ENCODE measurements around the gene NPC1L1. TPM values are rescaled to one million over a fixed set of nuclear protein-coding genes. Genes with fewer than 3 reads are reported as not detected.
"Not testable (repeated sequence)": the region's sequence is repeated elsewhere in the genome, so short reads cannot be mapped to it uniquely, and the experiment has no call there.

Gene NPC1L1
- total RNA-seq, 3 donors from 2014 or later (not counting 1 experiment from before 2014, with no cell fraction given): 0.10 to 0.16 TPM; not detected in 1

DNA sequence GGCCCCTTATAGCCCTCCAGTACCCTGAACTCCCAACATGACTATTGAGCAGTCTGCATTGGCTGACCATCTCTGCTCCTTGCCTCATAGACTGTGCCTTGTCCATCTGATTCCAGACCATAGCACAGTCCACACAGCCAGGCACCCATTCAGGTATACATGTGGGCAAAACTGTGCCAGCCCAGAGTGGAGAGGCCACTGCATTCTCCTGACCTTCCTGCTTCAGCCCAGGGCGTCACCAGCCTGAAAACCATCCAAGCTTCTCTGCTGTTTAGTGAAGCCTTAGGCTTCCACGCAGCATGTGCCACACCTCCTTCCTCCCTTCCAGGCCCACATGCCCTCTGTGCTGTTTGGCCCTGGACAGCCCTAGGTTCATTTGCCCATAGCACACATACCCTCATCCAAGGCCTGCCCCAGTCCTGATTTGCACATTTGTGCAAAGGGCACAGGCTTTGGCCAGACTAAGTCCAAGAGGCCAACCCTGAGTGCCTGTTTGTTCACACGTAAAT lies 22.1 kb upstream of the NPC1L1 start:
- TF ChIP-seq, protein P1, sequence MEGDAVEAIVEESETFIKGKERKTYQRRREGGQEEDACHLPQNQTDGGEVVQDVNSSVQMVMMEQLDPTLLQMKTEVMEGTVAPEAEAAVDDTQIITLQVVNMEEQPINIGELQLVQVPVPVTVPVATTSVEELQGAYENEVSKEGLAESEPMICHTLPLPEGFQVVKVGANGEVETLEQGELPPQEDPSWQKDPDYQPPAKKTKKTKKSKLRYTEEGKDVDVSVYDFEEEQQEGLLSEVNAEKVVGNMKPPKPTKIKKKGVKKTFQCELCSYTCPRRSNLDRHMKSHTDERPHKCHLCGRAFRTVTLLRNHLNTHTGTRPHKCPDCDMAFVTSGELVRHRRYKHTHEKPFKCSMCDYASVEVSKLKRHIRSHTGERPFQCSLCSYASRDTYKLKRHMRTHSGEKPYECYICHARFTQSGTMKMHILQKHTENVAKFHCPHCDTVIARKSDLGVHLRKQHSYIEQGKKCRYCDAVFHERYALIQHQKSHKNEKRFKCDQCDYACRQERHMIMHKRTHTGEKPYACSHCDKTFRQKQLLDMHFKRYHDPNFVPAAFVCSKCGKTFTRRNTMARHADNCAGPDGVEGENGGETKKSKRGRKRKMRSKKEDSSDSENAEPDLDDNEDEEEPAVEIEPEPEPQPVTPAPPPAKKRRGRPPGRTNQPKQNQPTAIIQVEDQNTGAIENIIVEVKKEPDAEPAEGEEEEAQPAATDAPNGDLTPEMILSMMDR (IDR thresholded peaks at IDR 0.05): no peak
- H3K36me3 ChIP-seq (ENCODE audit: control insufficient read depth, insufficient read depth, low read length): peaks cover 39% of the 10 kb centered on the region
- H3K4me1 ChIP-seq (ENCODE audit: control insufficient read depth, insufficient read depth, low read length): peaks cover 2% of the 10 kb centered on the region
- H3K4me3 ChIP-seq (ENCODE audit: low read length): no peak overlapping the region
- Mint-ChIP-seq H3K4me1 (peaks cover 13% of the 10 kb centered on the region in 2 donors), H3K27ac (no peak overlapping the region), H3K27me3 (ENCODE audit: low read depth in 2 of 2) (no peaks in the 10 kb centered on the region), H3K9me3 (no peaks in the 10 kb centered on the region), H3K4me3 (no peak overlapping the region), H3K36me3 (no peaks in the 10 kb centered on the region)
- no peak overlapping the region for H3K27ac ChIP-seq (ENCODE audit: low read length)
- H3K27me3 ChIP-seq (ENCODE audit: control insufficient read depth, insufficient read depth, low read length): no peaks in the 10 kb centered on the region
- ATAC-seq: no peak
- H3K9me3 ChIP-seq (ENCODE audit: control insufficient read depth, insufficient read depth, low read length): no peaks in the 10 kb centered on the region
- WGBS (ENCODE audit: insufficient coverage): 92% methylated on average over 3 of the region's 3 CpGs
- no peak for DNase-seq
- intact Hi-C loops (cut with micrococcal nuclease): no loop called here

- H3K27me3 Mint-ChIP-seq (ENCODE audit: low read depth in 2 of 2); H3K9me3 ChIP-seq (ENCODE audit: control insufficient read depth, insufficient read depth, low read length); H3K27ac Mint-ChIP-seq; H3K4me1 ChIP-seq (ENCODE audit: control insufficient read depth, insufficient read depth, low read length); intact Hi-C loops (cut with micrococcal nuclease); ATAC-seq; H3K9me3 Mint-ChIP-seq; H3K36me3 Mint-ChIP-seq; H3K4me3 ChIP-seq (ENCODE audit: low read length); H3K4me3 Mint-ChIP-seq; H3K27me3 ChIP-seq (ENCODE audit: control insufficient read depth, insufficient read depth, low read length); H3K27ac ChIP-seq (ENCODE audit: low read length); DNase-seq: not testable (repeated sequence)
- peaks cover 12 to 13% of the 10 kb centered on the region in 2 donors for H3K4me1 Mint-ChIP-seq
- H3K36me3 ChIP-seq (ENCODE audit: control insufficient read depth, insufficient read depth, low read length): peaks cover 33% of the 10 kb centered on the region
- 95% methylated on average over 6 of the region's 8 CpGs for WGBS (ENCODE audit: insufficient coverage)
Measured at GRCh38 chr7:44562622-44562962, 21.5 kb upstream of the NPC1L1 start.

- Mint-ChIP-seq H3K27ac (no peak overlapping the region), H3K4me3 (no peak overlapping the region), H3K27me3 (ENCODE audit: low read depth in 2 of 2) (no peaks in the 10 kb centered on the region), H3K36me3 (no peaks in the 10 kb centered on the region), H3K9me3 (no peaks in the 10 kb centered on the region), H3K4me1 (peaks cover 8 to 10% of the 10 kb centered on the region in 2 donors)
- peaks cover 2% of the 10 kb centered on the region for H3K4me1 ChIP-seq (ENCODE audit: control insufficient read depth, insufficient read depth, low read length)
- intact Hi-C loops (cut with micrococcal nuclease): no loop called here
- H3K4me3 ChIP-seq (ENCODE audit: low read length): no peak overlapping the region
- ATAC-seq (no peak), DNase-seq (no peak)
- H3K9me3 ChIP-seq (ENCODE audit: control insufficient read depth, insufficient read depth, low read length): no peaks in the 10 kb centered on the region
- no peaks in the 10 kb centered on the region for H3K27me3 ChIP-seq (ENCODE audit: control insufficient read depth, insufficient read depth, low read length)
- 95% methylated on average over 7 of the region's 7 CpGs for WGBS (ENCODE audit: insufficient coverage)
- TF ChIP-seq, protein P1 (IDR thresholded peaks at IDR 0.05): no peak
- no peak overlapping the region for H3K27ac ChIP-seq (ENCODE audit: low read length)
- peaks cover 28% of the 10 kb centered on the region for H3K36me3 ChIP-seq (ENCODE audit: control insufficient read depth, insufficient read depth, low read length)
Measured at GRCh38 chr7:44561962-44562621, 21.0 kb upstream of the NPC1L1 start.

DNA sequence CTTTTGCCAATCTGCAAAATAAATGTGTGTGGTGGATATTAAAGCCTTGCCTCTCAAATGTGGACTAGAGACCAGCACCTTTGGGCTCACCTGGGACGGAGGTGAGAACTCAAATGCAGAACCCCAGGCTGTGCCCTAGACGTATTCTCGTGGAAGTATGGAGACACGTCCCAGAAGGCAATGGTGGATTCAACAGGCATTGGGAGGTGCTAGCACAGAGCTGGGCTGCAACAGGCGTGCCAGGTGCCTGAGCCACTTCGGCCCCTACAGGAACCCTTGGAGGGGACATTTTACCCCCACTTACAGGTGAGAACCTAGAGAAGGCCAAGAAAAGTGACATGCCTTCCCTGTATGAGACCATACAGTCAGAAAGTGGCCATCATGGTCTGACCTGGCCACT lies 20.4 kb upstream of the NPC1L1 start:
- intact Hi-C loops (cut with micrococcal nuclease): no loop called here
- WGBS (ENCODE audit: insufficient coverage): 93% methylated on average over 6 of the region's 6 CpGs
- Mint-ChIP-seq H3K9me3 (no peaks in the 10 kb centered on the region), H3K36me3 (no peaks in the 10 kb centered on the region), H3K27me3 (ENCODE audit: low read depth in 2 of 2) (no peaks in the 10 kb centered on the region), H3K27ac (no peak overlapping the region), H3K4me1 (peaks cover 8% of the 10 kb centered on the region in 2 donors), H3K4me3 (no peak overlapping the region)
- Histone ChIP-seq H3K27me3 (ENCODE audit: control insufficient read depth, insufficient read depth, low read length) (no peaks in the 10 kb centered on the region), H3K27ac (ENCODE audit: low read length) (no peak overlapping the region), H3K9me3 (ENCODE audit: control insufficient read depth, insufficient read depth, low read length) (no peaks in the 10 kb centered on the region), H3K4me3 (ENCODE audit: low read length) (no peak overlapping the region), H3K4me1 (ENCODE audit: control insufficient read depth, insufficient read depth, low read length) (peaks cover 2% of the 10 kb centered on the region), H3K36me3 (ENCODE audit: control insufficient read depth, insufficient read depth, low read length) (peaks cover 22% of the 10 kb centered on the region)
- TF ChIP-seq, protein P1 (IDR thresholded peaks at IDR 0.05): no peak
- ATAC-seq (no peak), DNase-seq (no peak)

Data from natural killer cell (primary cell).